ENCODE measurements around the gene CD4. TPM values are rescaled to one million over a fixed set of nuclear protein-coding genes. Genes with fewer than 3 reads are reported as not detected.

The CD4 gene
- total and polyA plus RNA-seq, 10 of the 15 experiments (the other 5 are each of a cell fraction or from before 2014, with no cell fraction given): 0.24 to 1.6 (median 0.69) TPM

GRCh38 chr12:6826734-6827436 lies 37.6 kb downstream of the CD4 start:
- RAD21 ChIA-PET (ENCODE audit: unreplicated experiment): interaction anchor here (0.5 to 4.2 kb wide), 3 partner anchors 18 to 138 kb away, joined by 3 to 25 read pairs (median 5); partner anchors contain the start of genes MLF2 and ZNF384
- H3K36me3 ChIP-seq (ENCODE audit: control insufficient read depth in 2 of 2, insufficient read depth in 2 of 2, low read length in 1 of 2): no peaks in the 10 kb centered on the region
- no TSS peak for BruUV-seq (replicated peaks)
- ATAC-seq (no peak), DNase-seq (ENCODE audit: low read depth, low spot score) (no peak), FAIRE-seq (no peak)
- peaks cover 4% of the 10 kb centered on the region for H3K4me1 ChIP-seq (ENCODE audit: control insufficient read depth, insufficient read depth, low read length)
- CTCF ChIA-PET: interaction anchor here (0.7 to 5.1 kb wide), 13 partner anchors 7 to 134 kb away, joined by 3 to 71 read pairs (median 4); partner anchors contain the start of genes MLF2 and SPSB2
- intact Hi-C loops (cut with micrococcal nuclease; ENCODE audit: unreplicated experiment) (loop anchor here (5.0 kb wide), 1 partner anchor 90 kb away; no protein-coding TSS in a partner anchor), in situ Hi-C loops (cut with MboI) (loop anchor here (5.0 kb wide), 1 partner anchor 75 kb away; the partner anchor contains the start of gene MLF2)
- H3K79me2 ChIP-seq (ENCODE audit: control insufficient read depth, insufficient read depth, low read length): no peaks in the 10 kb centered on the region
- H4K20me1 ChIP-seq (ENCODE audit: control insufficient read depth, insufficient read depth): no peaks in the 10 kb centered on the region
- H3K9ac ChIP-seq (ENCODE audit: control insufficient read depth, insufficient read depth, low read length): no peak overlapping the region
- WGBS (ENCODE audit: insufficient coverage, insufficient replicate concordance, low lambda C conversion rate, missing lambda C conversion rate): 34% methylated on average over 21 of the region's 22 CpGs
- POLR2A ChIA-PET: interaction anchor here (1.3 kb wide), 1 partner anchor 192 kb away, joined by 3 read pairs; no protein-coding TSS in a partner anchor
- no peak overlapping the region for H3K4me2 ChIP-seq (ENCODE audit: control insufficient read depth, insufficient read depth)
- SMC1A ChIA-PET (ENCODE audit: uncharacterized antibody, unreplicated experiment): interaction anchor here (4.8 kb wide), 1 partner anchor 74 kb away, joined by 23 read pairs; the partner anchor contains the start of gene MLF2
- no peak overlapping the region for H2AFZ ChIP-seq (ENCODE audit: control insufficient read depth, low read depth, low read length)
- peaks cover 28 to 35% of the 10 kb centered on the region in 2 experiments for H3K27me3 ChIP-seq (replicated peaks in 1 of 2; ENCODE audit: control insufficient read depth in 2 of 2, insufficient read depth in 2 of 2, low read length in 1 of 2)
- no peaks in the 10 kb centered on the region for H3K9me3 ChIP-seq (replicated peaks; ENCODE audit: control insufficient read depth, insufficient read depth, low read length)
- no peak overlapping the region for H3K27ac ChIP-seq (ENCODE audit: control insufficient read depth, insufficient read depth)
- H3K4me3 ChIP-seq: no peak overlapping the region
- TF ChIP-seq ZNF384 (IDR thresholded peaks at IDR 0.05; ENCODE audit: borderline replicate concordance, low read depth, low read length) (no peak), BMI1 (IDR thresholded peaks at IDR 0.05; ENCODE audit: borderline replicate concordance) (peak; percentile 72; the same call in 1 of the 2 replicates)

- Histone ChIP-seq H3K27ac (ENCODE audit: control insufficient read depth, insufficient read depth) (no peak overlapping the region), H3K9ac (ENCODE audit: control insufficient read depth, insufficient read depth, low read length) (no peak overlapping the region), H4K20me1 (ENCODE audit: control insufficient read depth, insufficient read depth) (no peaks in the 10 kb centered on the region), H3K79me2 (ENCODE audit: control insufficient read depth, insufficient read depth, low read length) (no peaks in the 10 kb centered on the region), H3K9me3 (replicated peaks; ENCODE audit: control insufficient read depth, insufficient read depth, low read length) (no peaks in the 10 kb centered on the region), H3K4me3 (no peak overlapping the region), H3K36me3 (ENCODE audit: control insufficient read depth in 2 of 2, insufficient read depth in 2 of 2, low read length in 1 of 2) (no peaks in the 10 kb centered on the region), H3K4me1 (ENCODE audit: control insufficient read depth, insufficient read depth, low read length) (peaks cover 4% of the 10 kb centered on the region), H3K4me2 (ENCODE audit: control insufficient read depth, insufficient read depth) (no peak overlapping the region), H3K27me3 (replicated peaks in 1 of 2; ENCODE audit: control insufficient read depth in 2 of 2, insufficient read depth in 2 of 2, low read length in 1 of 2) (peaks cover 25 to 30% of the 10 kb centered on the region in 2 experiments), H2AFZ (ENCODE audit: control insufficient read depth, low read depth, low read length) (no peak overlapping the region)
- BruUV-seq (replicated peaks): no TSS peak
- SMC1A ChIA-PET (ENCODE audit: uncharacterized antibody, unreplicated experiment): interaction anchor here (4.8 kb wide), 1 partner anchor 74 kb away, joined by 23 read pairs; the partner anchor contains the start of gene MLF2
- CTCF ChIA-PET: interaction anchor here (3.3 to 5.1 kb wide), 2 partner anchors 51 to 74 kb away, joined by 13 to 71 read pairs; partner anchors contain the start of gene MLF2
- DNase-seq (ENCODE audit: low read depth, low spot score) (no peak), FAIRE-seq (no peak), ATAC-seq (no peak; the same call in 2 of the 3 replicates)
- intact Hi-C loops (cut with micrococcal nuclease; ENCODE audit: unreplicated experiment): loop anchor here (5.0 kb wide), 1 partner anchor 90 kb away; no protein-coding TSS in a partner anchor
- in situ Hi-C loops (cut with MboI): loop anchor here (5.0 kb wide), 1 partner anchor 75 kb away; the partner anchor contains the start of gene MLF2
- no peak for TF ChIP-seq RAD21 (IDR thresholded peaks at IDR 0.05; ENCODE audit: insufficient read depth, low read depth, low read length)
- TF ChIP-seq EGR1 (IDR thresholded peaks at IDR 0.05; ENCODE audit: borderline replicate concordance in 1 of 2, low read depth in 2 of 2, low read length in 2 of 2): peak in 1 of 2 experiments; percentile 38; a peak in 1 of 3 replicates
- RAD21 ChIA-PET (ENCODE audit: unreplicated experiment): interaction anchor here (4.2 kb wide), 1 partner anchor 74 kb away, joined by 25 read pairs; the partner anchor contains the start of gene MLF2
- WGBS (ENCODE audit: insufficient coverage, insufficient replicate concordance, low lambda C conversion rate, missing lambda C conversion rate): 11% methylated on average over 8 of the region's 8 CpGs
- POLR2A ChIA-PET: no interaction called here
Measured at GRCh38 chr12:6827437-6827911, 38.1 kb downstream of the CD4 start.

All from GM12878 (cell line).